Stimulated activated CD4-positive, alpha-beta T cell treated with anti-CD3 and anti-CD28 coated beads, TNF-alpha, amount 100 ng/mL, for 1 hour (primary cell): ENCODE results near the gene ZSCAN23.

Experiments used
- DNase-seq, 3 donors: peaks; one replicate each; pipeline ENCODE4 v3.0.0-alpha.2; 2020; ENCODE audit warnings: low read depth in 3 of 3, low spot score in 1 of 3

Gene ZSCAN23

DNA sequence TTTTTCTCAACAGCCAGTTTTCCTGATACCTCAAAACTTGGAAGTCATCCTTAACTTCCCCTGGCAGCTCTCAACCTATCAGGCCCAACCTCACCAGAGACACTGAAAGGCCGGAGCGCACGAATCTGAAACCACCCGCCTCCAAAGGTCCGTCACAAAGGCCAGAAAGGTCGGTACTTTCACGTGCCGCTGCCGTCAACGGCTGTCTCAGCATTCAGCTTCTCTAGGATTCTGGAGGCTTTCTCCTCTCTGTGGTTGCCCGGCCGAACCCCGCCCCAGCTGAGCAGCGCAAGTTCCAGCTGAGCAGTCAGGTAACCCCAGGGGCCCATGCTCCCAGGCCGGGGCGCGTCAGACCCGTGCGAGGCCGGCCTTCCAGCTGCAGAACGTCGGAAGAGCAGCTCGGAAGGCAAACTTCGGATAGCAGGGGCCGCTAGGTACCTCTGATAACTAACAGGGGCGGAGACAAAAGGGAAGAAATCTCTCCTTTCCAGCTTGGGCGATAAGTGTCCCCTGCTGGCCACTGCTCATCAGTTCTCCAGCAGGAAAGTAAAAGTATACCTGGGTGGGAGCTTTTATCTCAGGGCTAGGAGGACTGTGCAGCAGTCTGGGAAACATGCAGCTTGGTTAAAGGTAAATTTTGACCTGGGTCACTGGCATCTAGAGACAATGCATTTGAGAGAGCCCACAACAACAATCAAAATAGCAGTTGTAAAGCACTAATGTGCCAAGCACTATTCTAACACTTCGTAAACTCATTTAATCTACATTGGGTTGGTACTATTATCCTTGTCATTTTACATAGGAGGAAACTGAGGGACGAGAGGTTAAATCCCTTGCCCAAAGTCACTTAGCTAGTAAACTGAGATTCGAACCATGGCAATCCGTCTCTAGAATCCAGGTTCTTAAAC, 59.8 kb downstream of the ZSCAN23 start:
- DNase-seq: peak in 1 of 3 donors; percentile 12
